Measurements from ENCODE around the gene NCOA1.

The NCOA1 gene

DNA sequence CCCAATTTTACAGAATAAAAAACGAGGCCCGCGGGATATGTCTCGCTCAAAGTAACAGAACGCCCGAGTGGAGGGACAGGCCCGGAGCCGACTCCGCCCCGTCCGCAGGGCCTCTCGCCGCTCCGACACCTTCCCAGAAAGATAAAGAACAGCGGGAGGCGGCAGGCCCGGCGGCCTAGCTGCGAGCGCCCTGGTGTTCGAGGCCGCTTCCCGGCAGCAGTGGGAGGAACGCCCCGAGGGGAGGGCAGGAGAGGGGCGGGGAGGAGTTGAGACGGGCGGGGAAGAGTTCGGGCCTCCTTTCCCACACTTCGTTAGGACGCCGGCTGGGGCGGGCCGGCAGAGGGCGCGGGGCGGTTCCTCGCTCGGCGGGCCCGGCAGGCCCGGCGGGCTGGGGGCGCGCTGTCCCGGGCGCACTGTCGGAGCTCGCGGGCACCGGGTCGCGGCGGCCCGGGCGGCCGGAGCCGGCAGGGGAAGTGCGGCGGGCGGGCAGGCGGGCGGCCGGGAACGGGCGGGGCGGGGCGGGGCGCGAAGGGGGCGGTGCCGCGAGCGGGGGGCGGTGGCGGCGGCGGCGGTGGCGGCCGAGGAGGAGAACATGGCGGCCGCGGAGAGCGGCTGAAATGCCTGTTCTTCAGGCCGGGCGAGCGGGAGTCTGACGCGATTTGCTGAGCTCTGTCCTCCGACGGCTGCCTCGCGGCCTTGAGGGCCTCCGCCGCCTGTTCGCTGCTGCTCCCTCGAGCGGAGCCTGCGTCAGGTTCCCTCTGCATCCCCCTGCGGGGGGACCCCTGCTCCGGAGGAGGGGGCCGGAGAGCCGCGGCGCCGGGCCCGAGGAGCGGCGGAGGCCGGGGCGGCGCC, at the start of gene NCOA1:
TSS of gene NCOA1 (plus strand) at position 565 of the 852 bp plus-strand sequence. CDS start 167,424 bp downstream, outside the sequence.
- H3K27ac ChIP-seq (ENCODE audit: poor library complexity, severe bottlenecking) = peak within 1 kb of the TSS; percentile 23
- no peaks in the 10 kb centered on the region for H3K36me3 ChIP-seq (ENCODE audit: low read depth)
- TF ChIP-seq, protein P1, sequence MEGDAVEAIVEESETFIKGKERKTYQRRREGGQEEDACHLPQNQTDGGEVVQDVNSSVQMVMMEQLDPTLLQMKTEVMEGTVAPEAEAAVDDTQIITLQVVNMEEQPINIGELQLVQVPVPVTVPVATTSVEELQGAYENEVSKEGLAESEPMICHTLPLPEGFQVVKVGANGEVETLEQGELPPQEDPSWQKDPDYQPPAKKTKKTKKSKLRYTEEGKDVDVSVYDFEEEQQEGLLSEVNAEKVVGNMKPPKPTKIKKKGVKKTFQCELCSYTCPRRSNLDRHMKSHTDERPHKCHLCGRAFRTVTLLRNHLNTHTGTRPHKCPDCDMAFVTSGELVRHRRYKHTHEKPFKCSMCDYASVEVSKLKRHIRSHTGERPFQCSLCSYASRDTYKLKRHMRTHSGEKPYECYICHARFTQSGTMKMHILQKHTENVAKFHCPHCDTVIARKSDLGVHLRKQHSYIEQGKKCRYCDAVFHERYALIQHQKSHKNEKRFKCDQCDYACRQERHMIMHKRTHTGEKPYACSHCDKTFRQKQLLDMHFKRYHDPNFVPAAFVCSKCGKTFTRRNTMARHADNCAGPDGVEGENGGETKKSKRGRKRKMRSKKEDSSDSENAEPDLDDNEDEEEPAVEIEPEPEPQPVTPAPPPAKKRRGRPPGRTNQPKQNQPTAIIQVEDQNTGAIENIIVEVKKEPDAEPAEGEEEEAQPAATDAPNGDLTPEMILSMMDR (IDR thresholded peaks at IDR 0.05; ENCODE audit: poor library complexity, severe bottlenecking) = peak; percentile 13
- H3K4me1 ChIP-seq (ENCODE audit: insufficient read depth, poor library complexity, severe bottlenecking) = no peaks in the 10 kb centered on the region
- no peaks in the 10 kb centered on the region for H3K27me3 ChIP-seq (ENCODE audit: insufficient read depth, poor library complexity, severe bottlenecking)
- peak; percentile 77 for DNase-seq (ENCODE audit: low spot score)
- H3K4me3 ChIP-seq (ENCODE audit: severe bottlenecking) = peak within 1 kb of the TSS; percentile 55
- ATAC-seq (ENCODE audit: low read depth) = peak; percentile 81
- no peaks in the 10 kb centered on the region for H3K9me3 ChIP-seq (ENCODE audit: severe bottlenecking)

DNA sequence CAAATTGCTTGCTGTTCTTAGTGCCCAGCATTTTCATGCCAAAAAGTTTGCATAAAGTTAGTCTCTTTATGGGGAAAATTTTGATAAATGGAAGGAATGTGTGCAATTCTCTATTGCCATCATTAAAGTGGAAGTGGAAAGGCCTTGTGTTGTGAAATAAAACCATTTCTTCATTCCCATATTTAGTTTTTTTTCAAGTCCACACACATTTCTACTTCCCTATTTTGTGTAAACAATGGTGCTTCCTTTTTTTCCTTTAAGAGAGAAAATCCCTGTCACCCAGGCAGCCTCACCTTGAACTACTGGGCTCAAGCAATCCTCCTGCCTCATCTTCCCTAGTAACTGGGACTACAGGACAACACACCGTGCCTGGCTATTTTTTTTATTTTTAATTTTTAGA, 42.3 kb upstream of the NCOA1 start:
- Histone ChIP-seq H3K4me3 (ENCODE audit: severe bottlenecking) (no peak overlapping the region), H3K27ac (ENCODE audit: poor library complexity, severe bottlenecking) (no peak overlapping the region), H3K4me1 (ENCODE audit: insufficient read depth, poor library complexity, severe bottlenecking) (no peaks in the 10 kb centered on the region), H3K36me3 (ENCODE audit: low read depth) (no peaks in the 10 kb centered on the region), H3K27me3 (ENCODE audit: insufficient read depth, poor library complexity, severe bottlenecking) (no peaks in the 10 kb centered on the region), H3K9me3 (ENCODE audit: severe bottlenecking) (peaks cover 7% of the 10 kb centered on the region)
- TF ChIP-seq, protein P1 (IDR thresholded peaks at IDR 0.05; ENCODE audit: poor library complexity, severe bottlenecking) = no peak
- no peak for DNase-seq (ENCODE audit: low spot score)
- ATAC-seq (ENCODE audit: low read depth) = no peak

DNA sequence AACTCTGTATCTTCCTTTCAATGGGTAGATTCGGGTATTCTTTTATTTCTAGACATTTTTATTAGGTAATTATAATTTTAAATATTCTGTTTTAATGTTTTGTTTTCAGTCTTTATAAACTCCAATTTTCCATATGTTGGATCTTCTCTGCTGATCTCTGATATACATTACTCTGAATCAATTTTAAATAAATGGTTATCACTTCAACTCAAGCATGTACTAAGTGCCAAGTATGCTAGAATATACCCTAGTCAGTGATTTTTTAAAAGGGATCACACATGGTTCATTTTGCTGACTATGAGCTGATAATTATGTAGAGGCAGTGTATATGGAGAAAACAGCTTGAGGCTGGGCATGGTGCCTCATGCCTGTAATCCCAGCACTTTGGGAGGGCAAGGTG, 41.7 kb upstream of the NCOA1 start:
- Histone ChIP-seq H3K36me3 (ENCODE audit: low read depth) (no peaks in the 10 kb centered on the region), H3K27ac (ENCODE audit: poor library complexity, severe bottlenecking) (no peak overlapping the region), H3K4me3 (ENCODE audit: severe bottlenecking) (no peak overlapping the region), H3K4me1 (ENCODE audit: insufficient read depth, poor library complexity, severe bottlenecking) (no peaks in the 10 kb centered on the region), H3K9me3 (ENCODE audit: severe bottlenecking) (peaks cover 7% of the 10 kb centered on the region), H3K27me3 (ENCODE audit: insufficient read depth, poor library complexity, severe bottlenecking) (no peaks in the 10 kb centered on the region)
- DNase-seq (ENCODE audit: low spot score) (no peak), ATAC-seq (ENCODE audit: low read depth) (no peak)
- TF ChIP-seq, protein P1 (IDR thresholded peaks at IDR 0.05; ENCODE audit: poor library complexity, severe bottlenecking) = no peak

DNA sequence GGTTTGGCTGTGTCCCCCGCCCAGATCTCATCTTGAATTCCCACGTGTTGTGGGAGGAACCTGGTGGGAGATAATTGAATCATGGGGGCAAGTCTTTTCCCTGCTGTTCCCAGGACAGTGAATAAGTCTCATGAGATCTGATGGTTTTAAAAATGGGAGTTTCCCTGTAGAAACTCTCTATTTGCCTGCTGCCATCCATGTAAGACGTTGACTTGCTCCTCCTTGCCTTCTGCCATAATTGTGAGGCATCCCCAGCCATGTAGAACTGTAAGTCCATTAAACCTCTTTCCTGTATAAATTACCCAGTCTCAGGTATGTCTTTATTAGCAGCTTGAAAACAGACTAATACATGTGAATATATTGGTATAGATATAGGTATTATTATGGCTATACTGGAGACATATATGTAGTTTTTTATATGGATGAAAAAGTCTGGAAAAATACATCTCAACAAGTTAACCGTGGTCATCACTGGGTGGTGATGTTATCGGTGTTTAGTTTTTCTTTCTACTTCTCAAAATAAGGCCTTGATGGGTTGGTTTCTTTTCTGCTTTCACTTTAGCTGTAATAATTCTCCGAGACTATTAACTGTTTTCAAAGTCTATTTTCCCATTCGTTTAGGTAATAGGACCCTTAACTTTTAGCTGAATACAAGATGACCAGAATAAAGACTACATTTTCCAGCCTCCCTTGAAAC, 39.1 kb upstream of the NCOA1 start:
- Histone ChIP-seq H3K4me1 (ENCODE audit: insufficient read depth, poor library complexity, severe bottlenecking) (no peaks in the 10 kb centered on the region), H3K27ac (ENCODE audit: poor library complexity, severe bottlenecking) (no peak overlapping the region), H3K36me3 (ENCODE audit: low read depth) (no peaks in the 10 kb centered on the region), H3K27me3 (ENCODE audit: insufficient read depth, poor library complexity, severe bottlenecking) (no peaks in the 10 kb centered on the region), H3K9me3 (ENCODE audit: severe bottlenecking) (peaks cover 7% of the 10 kb centered on the region), H3K4me3 (ENCODE audit: severe bottlenecking) (no peak overlapping the region)
- TF ChIP-seq, protein P1 (IDR thresholded peaks at IDR 0.05; ENCODE audit: poor library complexity, severe bottlenecking) = no peak
- ATAC-seq (ENCODE audit: low read depth) (no peak), DNase-seq (ENCODE audit: low spot score) (no peak)

Measured in RWPE2 (cell line).